Natural killer cell (primary cell): Measurements from ENCODE around the gene NOL4L. TPM values are rescaled to one million over a fixed set of nuclear protein-coding genes. Genes with fewer than 3 reads are reported as not detected.

Experiments used
- ATAC-seq, 3 donors: fragments of 150-1000 bp in 2 of 3; fragments of 200-7000 bp in 1 of 3; cut with Tn5 transposase; 1 replicate in 1 of 3; 2 replicates in 2 of 3; pipeline ENCODE4 v1.10.0; 2021; ENCODE audit warnings: mild to moderate bottlenecking in 2 of 3, moderate library complexity in 2 of 3
- DNase-seq, 2 donors: peaks; one replicate each; pipeline versions ENCODE4 v3.0.0 to v3.0.0-alpha.2; 2013 to 2021; ENCODE audit warnings: mixed read lengths in 1 of 2
- H3K27ac ChIP-seq: one replicate; pipeline ENCODE4 v1.5.1; 2013; ENCODE audit warnings: mild to moderate bottlenecking, low read length
- H3K27me3 ChIP-seq: one replicate; pipeline ENCODE4 v1.6.1; 2013; ENCODE audit warnings: low read length; ENCODE audit not compliant: control insufficient read depth, insufficient read depth
- H3K36me3 ChIP-seq: one replicate; pipeline ENCODE4 v1.6.1; 2013; ENCODE audit warnings: low read length; ENCODE audit not compliant: control insufficient read depth, insufficient read depth
- H3K4me1 ChIP-seq: one replicate; pipeline ENCODE4 v1.6.1; 2013; ENCODE audit warnings: low read length; ENCODE audit not compliant: control insufficient read depth, insufficient read depth
- H3K4me3 ChIP-seq: one replicate; pipeline ENCODE4 v1.5.1; 2013; ENCODE audit warnings: low read length
- H3K9me3 ChIP-seq: one replicate; pipeline ENCODE4 v1.6.1; 2013; ENCODE audit warnings: low read length; ENCODE audit not compliant: control insufficient read depth, insufficient read depth
- H3K27ac Mint-ChIP-seq, 2 donors: one replicate each; pipeline ENCODE4 v1.8.0; 2022; ENCODE audit warnings: mild to moderate bottlenecking in 2 of 2, mixed read lengths in 2 of 2, moderate library complexity in 1 of 2
- H3K27me3 Mint-ChIP-seq, 2 donors: one replicate each; pipeline ENCODE4 v1.8.0; 2022; ENCODE audit warnings: low read depth in 2 of 2, mixed read lengths in 2 of 2
- H3K36me3 Mint-ChIP-seq: one replicate; pipeline ENCODE4 v1.8.0; 2022; ENCODE audit warnings: mixed read lengths
- H3K4me1 Mint-ChIP-seq, 2 donors: one replicate each; pipeline ENCODE4 v1.8.0; 2022; ENCODE audit warnings: mixed read lengths in 2 of 2
- H3K4me3 Mint-ChIP-seq: one replicate; pipeline ENCODE4 v1.8.0; 2022; ENCODE audit warnings: mild to moderate bottlenecking, moderate library complexity, mixed read lengths
- H3K9me3 Mint-ChIP-seq, 2 donors: one replicate each; pipeline ENCODE4 v1.8.0; 2022; ENCODE audit warnings: mixed read lengths in 2 of 2
- CTCF ChIP-seq: fragments of 200-600 bp; IDR thresholded peaks from one replicate; pipeline ENCODE4 v1.8.0; 2022; ENCODE audit warnings: antibody characterized with exemption
- WGBS: methylation state at CpG from one replicate; pipeline ENCODE4 v1.1.7; 2013; ENCODE audit warnings: missing lambda C conversion rate; ENCODE audit not compliant: insufficient coverage; 5-methylcytosine and 5-hydroxymethylcytosine counted together
- intact Hi-C: fragments of 100-400 bp; cut with micrococcal nuclease; formaldehyde crosslinking; loops from one replicate; pipeline ENCODE4 v1.14.2; 2022
- total RNA-seq, 4 donors: library from RNA; stranded (reverse); fragments of 120-200 nt in 1 of 4; gene quantifications; one replicate each; pipeline versions ENCODE4 v1.2.3 to v1.2.4, GENCODE V29; 2013 to 2022

Gene NOL4L
- total RNA-seq, 3 donors from 2014 or later (not counting 1 experiment from before 2014, with no cell fraction given): 101 to 136 (median 114) TPM

GRCh38 chr20:32563311-32564272, 21.5 kb downstream of the NOL4L start:
- ATAC-seq (no peak), DNase-seq (no peak)
- intact Hi-C loops: no loop called here
- H3K27me3 Mint-ChIP-seq: no peaks in the 10 kb centered on the region
- no peaks in the 10 kb centered on the region for H3K36me3 Mint-ChIP-seq
- H3K9me3 Mint-ChIP-seq: no peaks in the 10 kb centered on the region
- Histone ChIP-seq H3K4me1 (peaks cover 95% of the 10 kb centered on the region), H3K27me3 (no peaks in the 10 kb centered on the region), H3K36me3 (no peaks in the 10 kb centered on the region), H3K27ac (peak overlapping the region; percentile 20), H3K4me3 (no peak overlapping the region), H3K9me3 (no peaks in the 10 kb centered on the region)
- TF ChIP-seq CTCF: no peak
- peaks cover 55 to 66% of the 10 kb centered on the region in 2 donors for H3K4me1 Mint-ChIP-seq
- peak overlapping the region; percentile 42 for H3K4me3 Mint-ChIP-seq
- 92% methylated on average over 25 of the region's 25 CpGs for WGBS
- peak overlapping the region in 1 of 2 donors; percentile 73 for H3K27ac Mint-ChIP-seq

- Mint-ChIP-seq H3K4me3 (peak overlapping the region; percentile 58), H3K27me3 (no peaks in the 10 kb centered on the region), H3K27ac (peak overlapping the region; percentile 92 to 93), H3K4me1 (peaks cover 59 to 72% of the 10 kb centered on the region in 2 donors), H3K9me3 (no peaks in the 10 kb centered on the region), H3K36me3 (no peaks in the 10 kb centered on the region)
- no peak for ATAC-seq
- intact Hi-C loops: no loop called here
- Histone ChIP-seq H3K4me3 (no peak overlapping the region), H3K27me3 (no peaks in the 10 kb centered on the region), H3K9me3 (no peaks in the 10 kb centered on the region), H3K36me3 (no peaks in the 10 kb centered on the region), H3K27ac (peak overlapping the region; percentile 77), H3K4me1 (peaks cover 92% of the 10 kb centered on the region)
- no peak for DNase-seq
- WGBS: 94% methylated on average over 5 of the region's 5 CpGs
- TF ChIP-seq CTCF: no peak
These were observed 22.6 kb downstream of the NOL4L start for GRCh38 chr20:32562495-32562911.

- WGBS: 19% methylated on average over 27 of the region's 27 CpGs
- intact Hi-C loops: no loop called here
These were observed 23.9 kb downstream of the NOL4L start for GRCh38 chr20:32560989-32561830.

More at GRCh38 chr20:32560989-32561830, 23.9 kb downstream of the NOL4L start:
- ATAC-seq (peak; percentile 67 to 81 (median 76)), DNase-seq (peak; percentile 38 to 52)
- Mint-ChIP-seq H3K27me3 (no peaks in the 10 kb centered on the region), H3K4me3 (peak overlapping the region; percentile 81), H3K27ac (peak overlapping the region; percentile 92 to 93), H3K4me1 (peaks cover 71 to 82% of the 10 kb centered on the region in 2 donors), H3K36me3 (no peaks in the 10 kb centered on the region), H3K9me3 (no peaks in the 10 kb centered on the region)
- no peak for TF ChIP-seq CTCF
- no peaks in the 10 kb centered on the region for H3K9me3 ChIP-seq
- H3K36me3 ChIP-seq: no peaks in the 10 kb centered on the region
- H3K27ac ChIP-seq: peak overlapping the region; percentile 77
- no peaks in the 10 kb centered on the region for H3K27me3 ChIP-seq
- no peak overlapping the region for H3K4me3 ChIP-seq
- peaks cover 92% of the 10 kb centered on the region for H3K4me1 ChIP-seq
